GM21360 (cell line): Measurements from ENCODE around the gene THBS3.
"Not testable (repeated sequence)": the region's sequence is repeated elsewhere in the genome, so short reads cannot be mapped to it uniquely, and the experiment has no call there.

Experiments
- ATAC-seq: cut with Tn5 transposase; IDR thresholded peaks from one replicate; pipeline ENCODE4 v1.9.1; 2021; ENCODE audit warnings: mild to moderate bottlenecking, moderate library complexity; ENCODE audit not compliant: unreplicated experiment

The THBS3 gene

DNA sequence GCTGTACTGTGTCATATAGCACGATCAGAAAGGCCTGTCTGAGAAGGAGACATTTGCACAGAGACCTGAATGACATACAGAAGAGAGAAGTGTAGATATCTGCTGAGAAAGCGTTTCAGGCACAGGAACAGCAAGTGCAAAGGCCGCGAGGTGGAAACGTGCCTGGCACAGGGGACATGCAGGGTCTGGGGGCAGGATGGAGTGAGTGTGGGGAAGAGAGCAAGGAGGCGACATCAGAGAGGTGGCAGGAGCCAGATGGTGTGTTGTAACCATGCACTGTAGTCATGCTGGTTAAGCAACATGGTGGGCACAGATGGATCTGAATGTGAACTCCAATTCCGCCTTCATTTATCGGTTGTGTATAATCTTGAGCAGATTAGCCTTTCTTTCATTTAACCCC lies 47.6 kb downstream of the THBS3 start:
- no peak for ATAC-seq

DNA sequence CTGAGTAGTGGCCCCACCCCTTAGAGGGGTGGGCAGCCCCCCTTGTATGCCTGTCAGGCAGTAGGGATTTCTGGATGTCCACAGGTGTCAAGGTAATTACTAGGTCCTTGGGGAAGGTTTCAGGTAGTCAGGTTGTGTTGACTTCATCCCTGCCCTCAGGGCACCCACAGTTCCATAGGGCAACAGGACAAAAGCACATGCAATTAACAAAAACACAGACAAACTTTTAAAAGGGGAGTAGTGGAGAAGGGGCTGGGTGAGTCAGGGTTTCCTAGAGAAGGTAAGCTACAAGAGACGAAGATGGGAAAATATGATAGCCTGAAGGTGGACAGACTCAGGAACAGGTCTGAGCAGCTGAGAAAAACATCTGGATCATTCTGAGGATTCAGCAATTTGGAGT lies 48.7 kb downstream of the THBS3 start:
- no peak for ATAC-seq

DNA sequence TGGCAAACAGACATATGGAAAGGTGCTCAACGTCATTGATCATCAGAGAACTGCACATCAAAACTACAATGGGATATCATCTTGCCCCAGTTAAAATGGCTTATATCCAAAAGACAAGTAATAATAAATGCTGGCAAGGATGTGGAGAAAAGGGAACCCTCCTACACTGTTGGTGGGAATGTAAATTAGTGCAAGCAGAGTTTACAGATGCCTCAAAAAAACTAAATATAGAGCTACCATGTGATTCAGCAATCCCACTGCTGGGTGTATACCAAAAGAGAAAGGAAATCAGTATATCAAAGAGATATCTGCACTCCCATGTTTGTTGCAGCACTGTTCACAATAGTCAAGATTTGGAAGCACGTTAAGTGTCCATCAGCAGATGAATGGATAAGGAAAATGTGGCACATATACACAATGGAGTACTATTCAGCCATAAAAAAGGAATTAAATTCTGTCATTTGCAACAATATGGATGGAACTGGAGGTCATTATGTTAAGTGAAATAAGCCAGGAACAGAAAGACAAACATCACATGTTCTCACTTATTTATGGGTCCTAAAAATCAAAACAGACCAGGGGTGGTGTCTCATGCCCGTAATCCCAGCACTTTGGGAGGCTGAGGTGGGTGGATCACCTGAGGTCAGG lies 51.6 kb downstream of the THBS3 start:
- not testable (repeated sequence) for ATAC-seq
